Right ventricle myocardium inferior (tissue), 1 donor: ENCODE measurements around the gene FAM98A. TPM values are rescaled to one million over a fixed set of nuclear protein-coding genes. Genes with fewer than 3 reads are reported as not detected.
A peak's percentile ranks its signal among the peaks of the same experiment; 100 is the strongest.

Experiments used
- ATAC-seq: fragments of 200-7000 bp; cut with Tn5 transposase; one replicate; pipeline ENCODE4 v1.9.1; 2020; ENCODE audit warnings: mild to moderate bottlenecking, moderate library complexity
- DNase-seq: peaks from one replicate; pipeline ENCODE4 v3.0.0; 2021; ENCODE audit errors: missing footprints
- intact Hi-C: fragments of 100-400 bp; cut with DNase I; formaldehyde crosslinking; loops from one replicate; pipeline ENCODE4 v1.11.0; 2022
- long read RNA-seq: library from polyadenylated mRNA; unstranded; transcript quantifications from one replicate; pipeline ENCODE4 v2.0.0, GENCODE V29; 2021
- total RNA-seq: library from RNA; stranded (reverse); fragmentation: NEBNext Ultra II Directional; extraction: Animal tissue kit (Norgen Biotek cat#: 25700); gene quantifications from one replicate; pipeline ENCODE4 v1.2.1, GENCODE V29; 2021
- donor health status: DM: no; HTN: yes; CAD: no; lungs with severe emphysema.

FAM98A gene
- 88.0 TPM for total RNA-seq
- long read RNA-seq, transcript FAM98A-201 (8 exons, 2,816 nt), result major isoform, 5 of 11 reads
- long read RNA-seq, partial matches to known transcripts, result 4 of 11 reads
- long read RNA-seq, other reads (novel, unspliced or antisense), result 2 of 11 reads

GRCh38 chr2:33599175-33599942, at the start of gene FAM98A:
TSS of gene FAM98A (minus strand) at chr2:33599299. CDS start at chr2:33599221, 78 bp downstream.
- peak; percentile 99 for DNase-seq
- intact Hi-C loops, result no loop called here
- ATAC-seq, result peak; percentile 98

- no peak for DNase-seq
- ATAC-seq, result no peak
- intact Hi-C loops, result no loop called here
Observed at GRCh38 chr2:33645861-33646260, 46.8 kb upstream of the FAM98A start.

- DNase-seq (no peak), ATAC-seq (no peak)
- intact Hi-C loops, result no loop called here
Observed at GRCh38 chr2:33644215-33644614, 45.1 kb upstream of the FAM98A start.

DNA sequence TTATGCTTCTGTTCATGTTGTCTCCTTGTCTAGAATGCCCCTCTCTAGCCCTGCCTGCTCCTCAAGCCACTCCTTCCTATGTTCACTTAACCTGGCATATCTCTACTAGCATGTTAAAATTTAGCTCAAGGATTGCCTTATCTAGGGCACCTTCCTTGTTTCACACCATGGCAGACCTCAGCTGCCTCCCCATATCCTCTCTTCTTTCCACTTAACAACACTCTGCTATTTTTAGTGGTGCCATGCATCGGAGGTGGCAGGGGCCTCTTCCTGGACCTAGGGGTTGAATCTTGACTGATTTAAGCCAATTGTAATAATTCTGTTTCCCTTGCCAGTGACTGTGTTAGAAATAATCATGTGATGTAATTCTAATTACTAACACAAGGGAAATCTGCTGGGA, 36.9 kb upstream of the FAM98A start:
- no peak for DNase-seq
- ATAC-seq, result no peak
- intact Hi-C loops, result no loop called here

DNA sequence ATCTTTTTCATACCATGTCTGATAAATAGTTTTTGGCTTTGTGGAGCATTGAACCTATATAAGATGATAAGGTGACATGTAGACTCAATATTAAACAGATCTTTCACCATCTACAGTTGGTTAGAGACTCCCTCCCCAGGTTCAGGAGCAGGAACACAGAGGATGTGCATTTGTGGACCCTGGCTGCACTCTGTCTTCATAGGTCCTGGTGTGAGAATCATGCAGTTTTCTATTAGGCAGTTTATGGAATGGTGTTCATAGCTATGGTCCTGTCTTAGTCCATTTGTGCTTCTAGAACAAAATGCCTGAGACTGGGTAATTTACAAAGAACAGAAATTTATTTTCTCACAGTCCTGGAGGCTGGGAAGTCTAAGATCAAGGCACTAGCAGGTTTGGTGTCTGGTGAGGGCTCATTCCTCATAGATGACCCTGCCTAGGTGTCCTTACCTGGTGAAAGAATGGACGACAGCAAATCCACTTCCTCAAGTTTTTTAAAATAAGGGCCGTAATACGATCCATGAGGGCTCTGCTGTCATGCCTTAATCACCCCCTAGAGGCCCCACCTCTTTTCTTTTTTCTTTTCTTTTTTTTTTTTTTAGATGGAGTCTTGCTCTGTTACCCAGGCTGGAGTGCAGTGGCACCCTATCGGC, 35.3 kb upstream of the FAM98A start:
- intact Hi-C loops, result no loop called here
- DNase-seq (no peak), ATAC-seq (no peak)

DNA sequence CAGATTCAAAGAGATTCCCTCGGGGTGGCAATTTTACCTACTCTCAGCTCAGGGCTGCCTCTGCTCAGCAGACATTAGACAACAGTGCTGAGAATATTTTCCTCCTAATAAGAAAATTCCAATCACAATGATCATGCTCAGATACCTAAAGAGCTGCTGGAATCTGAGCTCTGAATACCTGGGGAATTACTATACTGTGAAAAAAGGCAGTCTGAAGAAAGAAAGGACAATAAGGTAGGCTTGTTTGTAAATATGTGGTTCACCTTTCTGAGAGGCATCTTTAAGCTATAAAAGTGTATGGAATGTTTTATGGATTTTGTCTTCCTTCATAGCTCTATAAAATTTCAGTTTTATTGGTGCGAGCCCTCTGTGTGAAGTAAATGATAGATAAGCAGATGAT, 34.2 kb upstream of the FAM98A start:
- intact Hi-C loops, result no loop called here
- DNase-seq, result no peak
- ATAC-seq, result no peak

GRCh38 chr2:33632831-33633230, 33.7 kb upstream of the FAM98A start:
- ATAC-seq, result no peak
- intact Hi-C loops, result no loop called here

DNA sequence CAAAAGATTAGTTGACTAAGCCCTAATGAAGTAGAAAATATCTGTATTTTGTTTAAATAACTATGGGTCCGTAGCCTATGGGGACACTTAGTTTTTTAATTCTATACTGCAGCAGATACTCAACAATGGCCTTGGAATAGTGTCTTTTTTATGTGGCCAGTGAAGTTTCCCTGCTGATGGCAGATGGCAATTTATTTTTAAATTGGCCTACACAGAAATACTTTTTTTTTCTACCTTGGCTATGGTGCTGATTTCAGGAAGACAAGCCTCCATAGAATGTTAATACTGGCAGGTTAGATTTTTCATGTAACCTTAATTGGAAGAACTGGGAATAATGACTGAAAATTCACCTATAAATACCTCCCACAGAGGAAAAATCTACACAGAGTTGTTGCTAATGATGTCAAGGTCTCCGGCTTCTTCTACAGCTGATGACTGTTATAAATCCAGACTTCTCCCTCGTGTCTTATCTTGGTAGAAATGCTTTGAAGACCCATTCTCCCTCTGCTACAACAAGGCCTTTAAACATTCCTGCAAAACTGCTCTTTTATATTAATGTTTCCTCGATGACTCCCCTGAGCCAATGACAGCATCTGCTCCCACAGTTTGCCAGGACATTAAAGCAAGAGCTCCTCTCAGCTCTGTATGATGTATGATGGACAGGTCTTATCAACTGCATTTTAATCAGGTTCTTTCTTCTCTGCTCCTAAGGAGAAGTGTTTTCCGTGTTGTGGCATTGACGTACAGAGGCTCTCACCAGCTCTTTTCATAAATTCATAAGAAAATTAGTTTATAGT, 29.1 kb upstream of the FAM98A start:
- intact Hi-C loops, result no loop called here
- no peak for ATAC-seq

More at GRCh38 chr2:33632831-33633230, 33.7 kb upstream of the FAM98A start:
- DNase-seq, result no peak

GRCh38 chr2:33619028-33619427, 19.9 kb upstream of the FAM98A start:
- DNase-seq (no peak), ATAC-seq (no peak)
- intact Hi-C loops, result no loop called here

More for the DNA sequence above, 29.1 kb upstream of the FAM98A start:
- no peak for DNase-seq

GRCh38 chr2:33617989-33618388, 18.9 kb upstream of the FAM98A start:
- DNase-seq, result no peak
- ATAC-seq, result no peak
- intact Hi-C loops, result no loop called here

GRCh38 chr2:33617401-33617800, 18.3 kb upstream of the FAM98A start:
- ATAC-seq, result no peak

DNA sequence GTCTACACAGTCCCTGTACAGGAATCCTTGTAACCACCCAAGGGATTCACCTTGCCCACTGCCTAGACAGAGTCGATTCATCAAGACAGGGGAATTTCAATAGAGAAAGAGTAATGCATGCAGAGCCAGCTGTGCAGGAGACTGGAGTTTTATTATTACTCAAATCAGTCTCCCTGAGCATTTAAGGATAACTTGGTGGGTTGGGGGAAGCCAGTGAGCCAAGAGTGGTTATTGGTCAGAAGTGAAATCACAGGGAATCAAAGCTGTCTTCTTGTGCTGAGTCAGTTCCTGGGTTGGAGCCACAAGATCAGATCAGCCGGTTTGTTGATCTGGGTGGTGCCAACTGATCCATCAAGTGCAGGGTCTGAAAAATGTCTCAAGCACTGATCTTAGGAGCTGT, 17.8 kb upstream of the FAM98A start:
- DNase-seq (no peak), ATAC-seq (no peak)
- intact Hi-C loops, result no loop called here

More at GRCh38 chr2:33617401-33617800, 18.3 kb upstream of the FAM98A start:
- intact Hi-C loops, result no loop called here
- no peak for DNase-seq

DNA sequence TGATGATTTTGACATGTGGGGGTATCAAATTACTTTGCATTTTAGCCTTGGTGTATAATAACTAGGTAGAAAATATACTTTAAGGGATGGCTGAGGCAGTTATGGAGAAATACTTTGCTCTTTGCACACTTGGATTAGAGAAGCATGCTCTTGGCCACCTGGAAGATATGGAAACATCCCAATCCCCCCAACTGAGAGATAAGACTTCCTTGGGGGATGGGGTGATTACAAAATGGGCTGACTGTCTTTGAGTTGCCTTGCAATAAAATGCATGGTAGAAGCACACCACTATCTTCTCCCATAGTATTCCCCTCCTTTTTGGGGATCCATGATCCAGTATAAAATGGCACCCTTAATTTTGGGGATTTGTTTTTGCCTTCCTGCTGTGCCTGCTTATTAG, 15.1 kb upstream of the FAM98A start:
- intact Hi-C loops, result no loop called here
- DNase-seq (no peak), ATAC-seq (no peak)

- peak; percentile 51 for ATAC-seq
- intact Hi-C loops, result no loop called here
Observed at GRCh38 chr2:33607905-33608304, 8.8 kb upstream of the FAM98A start.

GRCh38 chr2:33607251-33607721, 8.2 kb upstream of the FAM98A start:
- DNase-seq (no peak), ATAC-seq (no peak)
- intact Hi-C loops, result no loop called here

More at GRCh38 chr2:33607905-33608304, 8.8 kb upstream of the FAM98A start:
- no peak for DNase-seq

DNA sequence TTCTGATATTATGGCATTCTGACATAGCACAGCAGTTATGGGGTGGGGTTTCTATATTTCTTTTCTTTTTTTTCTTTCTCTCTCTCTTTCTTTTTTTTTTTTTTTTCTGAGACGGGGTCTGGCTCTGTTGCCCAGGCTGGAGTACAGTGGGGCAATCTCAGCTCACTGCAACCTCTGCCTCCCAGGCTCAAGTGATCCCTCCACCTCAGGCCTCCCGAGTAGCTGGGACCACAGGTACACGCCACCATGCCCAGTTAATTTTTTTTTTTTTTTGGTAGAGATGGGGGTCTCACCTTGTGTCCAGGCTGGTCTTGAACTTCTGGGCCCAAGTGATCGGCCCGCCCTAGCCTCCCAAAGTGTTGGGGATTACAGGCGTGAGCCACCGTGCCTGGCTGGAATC, 7.5 kb upstream of the FAM98A start:
- DNase-seq (no peak), ATAC-seq (no peak)
- intact Hi-C loops, result no loop called here

DNA sequence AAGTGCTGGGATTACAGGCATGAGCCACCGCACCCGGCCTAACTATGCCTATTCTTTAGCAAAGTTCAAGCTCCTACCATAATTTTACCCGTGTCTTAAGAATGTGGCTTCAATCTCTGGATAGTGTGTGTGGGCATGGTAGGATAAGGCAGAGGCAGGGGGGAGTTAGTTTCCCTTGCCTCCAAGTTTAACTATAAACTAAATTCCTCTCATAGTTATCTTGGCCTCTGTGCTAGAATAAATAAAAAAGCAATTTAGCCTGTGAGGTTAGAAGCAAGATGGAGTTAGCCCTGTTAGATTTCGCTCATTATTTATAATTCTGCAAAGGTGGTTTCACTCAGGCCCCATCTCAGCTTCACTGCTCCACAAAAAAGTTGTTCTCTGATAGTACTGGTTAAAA, 7.0 kb upstream of the FAM98A start:
- no peak for ATAC-seq
- DNase-seq, result no peak
- intact Hi-C loops, result no loop called here

- intact Hi-C loops, result no loop called here
- DNase-seq, result no peak
- ATAC-seq, result no peak
Observed at GRCh38 chr2:33605056-33605455, 6.0 kb upstream of the FAM98A start.

GRCh38 chr2:33603416-33603815, 4.3 kb upstream of the FAM98A start:
- DNase-seq (no peak), ATAC-seq (no peak)
- intact Hi-C loops, result no loop called here
